Mammary epithelial cell (primary cell): ENCODE measurements around the gene EEFSEC.

Experiments
- EZH2 ChIP-seq: IDR thresholded peaks from 2 replicates; pipeline ENCODE4 v1.6.1; 2012; ENCODE audit warnings: low read length, inconsistent platforms, borderline replicate concordance
- TF ChIP-seq, protein P1 (sequence below), 2 donors: IDR thresholded peaks in 1 of 2; conservative IDR thresholded peaks in 1 of 2; 2 replicates each; pipeline ENCODE4 v1.5.1; 2011 to 2012; ENCODE audit warnings: inconsistent platforms in 2 of 2, low read length in 2 of 2, mild to moderate bottlenecking in 2 of 2, control low read depth in 1 of 2, low read depth in 1 of 2; ENCODE audit not compliant: insufficient read depth in 1 of 2; ENCODE audit errors: extremely low read depth in 1 of 2

DNA sequence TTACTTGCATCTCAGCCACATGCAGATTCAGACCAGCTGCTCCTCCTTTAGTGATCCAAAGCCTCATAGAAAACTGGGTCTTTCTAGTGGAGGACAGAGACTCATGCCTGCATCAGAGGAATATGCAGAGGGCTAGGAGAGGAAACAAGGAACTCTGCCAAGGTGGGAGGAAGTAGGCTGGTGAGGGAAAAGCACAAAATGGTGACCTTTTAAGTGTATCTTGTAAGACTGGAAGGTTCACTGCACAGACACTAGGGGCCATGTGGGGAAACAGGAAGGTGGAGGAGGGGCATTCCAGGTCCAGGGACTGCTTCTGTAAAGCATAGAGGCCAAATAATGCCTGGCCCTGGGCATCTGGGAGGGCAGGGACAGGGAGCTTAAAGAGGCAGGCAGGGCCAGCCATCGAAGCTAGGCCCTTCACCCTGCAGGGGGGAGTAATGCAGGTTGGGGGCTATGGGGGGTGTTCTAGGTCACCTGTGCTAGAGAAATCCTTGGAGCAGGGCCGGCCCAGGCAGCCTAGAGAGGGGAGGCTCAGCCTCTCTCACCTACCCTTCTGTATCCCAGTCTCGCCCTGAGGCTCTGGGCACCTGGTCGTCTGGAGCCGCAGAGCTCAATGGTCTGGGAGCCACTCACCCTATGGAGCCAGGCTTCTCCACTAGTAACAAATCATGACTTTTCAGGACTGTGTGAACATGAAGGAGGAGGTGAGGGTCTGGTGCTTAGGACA is 195.7 kb downstream of the EEFSEC start:
- TF ChIP-seq, protein P1, sequence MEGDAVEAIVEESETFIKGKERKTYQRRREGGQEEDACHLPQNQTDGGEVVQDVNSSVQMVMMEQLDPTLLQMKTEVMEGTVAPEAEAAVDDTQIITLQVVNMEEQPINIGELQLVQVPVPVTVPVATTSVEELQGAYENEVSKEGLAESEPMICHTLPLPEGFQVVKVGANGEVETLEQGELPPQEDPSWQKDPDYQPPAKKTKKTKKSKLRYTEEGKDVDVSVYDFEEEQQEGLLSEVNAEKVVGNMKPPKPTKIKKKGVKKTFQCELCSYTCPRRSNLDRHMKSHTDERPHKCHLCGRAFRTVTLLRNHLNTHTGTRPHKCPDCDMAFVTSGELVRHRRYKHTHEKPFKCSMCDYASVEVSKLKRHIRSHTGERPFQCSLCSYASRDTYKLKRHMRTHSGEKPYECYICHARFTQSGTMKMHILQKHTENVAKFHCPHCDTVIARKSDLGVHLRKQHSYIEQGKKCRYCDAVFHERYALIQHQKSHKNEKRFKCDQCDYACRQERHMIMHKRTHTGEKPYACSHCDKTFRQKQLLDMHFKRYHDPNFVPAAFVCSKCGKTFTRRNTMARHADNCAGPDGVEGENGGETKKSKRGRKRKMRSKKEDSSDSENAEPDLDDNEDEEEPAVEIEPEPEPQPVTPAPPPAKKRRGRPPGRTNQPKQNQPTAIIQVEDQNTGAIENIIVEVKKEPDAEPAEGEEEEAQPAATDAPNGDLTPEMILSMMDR (conservative IDR thresholded peaks at IDR 0.05 in 1 of 2, IDR thresholded peaks at IDR 0.05 in 1 of 2; ENCODE audit: extremely low read depth in 1 of 2, insufficient read depth in 1 of 2, low read depth in 1 of 2, low read length in 2 of 2): no peak
- TF ChIP-seq EZH2: no peak
